ENCODE measurements around the gene RAB13. TPM values are rescaled to one million over a fixed set of nuclear protein-coding genes. Genes with fewer than 3 reads are reported as not detected.

RAB13 gene
- total RNA-seq, 4 donors from 2014 or later: 23.0 to 60.3 (median 32.0) TPM

DNA sequence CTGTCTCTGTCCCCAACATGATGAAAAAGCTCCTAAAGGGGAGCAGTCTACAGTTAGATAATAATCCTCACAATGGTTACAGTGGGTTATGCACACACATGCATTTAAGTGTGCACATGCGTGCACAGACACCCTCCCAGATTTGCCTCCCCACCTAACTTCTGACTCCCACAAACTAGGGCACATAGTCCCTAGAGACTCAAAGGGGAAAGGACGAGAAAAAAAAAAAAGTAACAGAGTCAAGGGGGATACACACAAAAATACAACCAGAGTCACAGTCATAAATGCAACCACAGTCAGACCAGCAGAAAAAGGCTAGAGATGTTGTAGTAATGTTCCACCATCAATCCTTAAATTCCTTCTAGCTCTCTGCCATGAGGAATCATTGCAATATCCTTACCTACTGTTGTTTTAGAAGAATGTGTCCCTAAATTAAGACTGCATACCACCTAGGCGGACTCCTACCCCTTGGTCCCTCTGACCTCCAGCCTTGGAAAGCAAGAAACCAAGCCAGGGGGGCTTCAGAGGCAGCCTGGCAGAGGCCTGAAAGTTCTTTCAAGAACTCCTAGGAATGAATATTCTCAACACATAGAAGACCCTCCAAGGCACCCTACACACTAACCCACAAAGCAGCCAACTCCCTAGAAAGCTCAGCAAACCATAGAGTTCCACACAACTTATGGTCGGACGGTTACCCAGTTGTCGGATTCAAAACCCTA, 29.0 kb downstream of the RAB13 start:
- Histone ChIP-seq H3K4me1 (peaks cover 0 to 68% (median 29%) of the 10 kb centered on the region in 4 donors), H3K36me3 (peaks cover 0 to 53% (median 2%) of the 10 kb centered on the region in 3 donors), H3K9me3 (no peaks in the 10 kb centered on the region), H3K27me3 (no peaks in the 10 kb centered on the region), H3K27ac (peak overlapping the region in 3 of 4 donors; percentile 86 to 97 (median 90)), H3K4me3 (peak overlapping the region; percentile 66 to 92 (median 74))
- TF ChIP-seq, protein P1, sequence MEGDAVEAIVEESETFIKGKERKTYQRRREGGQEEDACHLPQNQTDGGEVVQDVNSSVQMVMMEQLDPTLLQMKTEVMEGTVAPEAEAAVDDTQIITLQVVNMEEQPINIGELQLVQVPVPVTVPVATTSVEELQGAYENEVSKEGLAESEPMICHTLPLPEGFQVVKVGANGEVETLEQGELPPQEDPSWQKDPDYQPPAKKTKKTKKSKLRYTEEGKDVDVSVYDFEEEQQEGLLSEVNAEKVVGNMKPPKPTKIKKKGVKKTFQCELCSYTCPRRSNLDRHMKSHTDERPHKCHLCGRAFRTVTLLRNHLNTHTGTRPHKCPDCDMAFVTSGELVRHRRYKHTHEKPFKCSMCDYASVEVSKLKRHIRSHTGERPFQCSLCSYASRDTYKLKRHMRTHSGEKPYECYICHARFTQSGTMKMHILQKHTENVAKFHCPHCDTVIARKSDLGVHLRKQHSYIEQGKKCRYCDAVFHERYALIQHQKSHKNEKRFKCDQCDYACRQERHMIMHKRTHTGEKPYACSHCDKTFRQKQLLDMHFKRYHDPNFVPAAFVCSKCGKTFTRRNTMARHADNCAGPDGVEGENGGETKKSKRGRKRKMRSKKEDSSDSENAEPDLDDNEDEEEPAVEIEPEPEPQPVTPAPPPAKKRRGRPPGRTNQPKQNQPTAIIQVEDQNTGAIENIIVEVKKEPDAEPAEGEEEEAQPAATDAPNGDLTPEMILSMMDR (IDR thresholded peaks at IDR 0.05): no peak
- TF ChIP-seq EP300 (IDR thresholded peaks at IDR 0.05) (no peak), POLR2A (IDR thresholded peaks at IDR 0.05) (no peak)
- no peak for DNase-seq (ENCODE audit: low spot score in 2 of 2)
- 26 to 30% methylated on average over 6 of the region's 6 CpGs for WGBS, 2 donors

DNA sequence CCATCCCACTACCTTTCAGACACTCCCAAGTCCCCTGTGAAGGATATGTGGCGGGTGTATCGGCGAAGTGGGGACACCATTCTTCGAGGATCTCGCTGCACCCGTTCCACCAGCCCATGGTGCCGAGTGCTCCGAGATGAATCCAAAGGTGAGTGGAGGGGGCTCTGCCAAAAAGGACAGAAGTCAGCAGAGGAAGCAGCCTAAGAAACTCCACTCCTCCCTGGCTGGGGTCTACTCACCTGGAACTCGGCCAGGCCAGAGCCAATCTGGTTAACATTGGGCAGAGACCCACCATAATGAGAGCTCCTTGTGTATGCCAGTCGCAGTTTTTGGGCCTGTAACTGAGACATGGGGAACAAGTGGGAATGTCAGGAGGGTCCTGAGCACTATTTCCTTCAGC, 31.3 kb downstream of the RAB13 start:
- Histone ChIP-seq H3K36me3 (peaks cover 0 to 56% (median 19%) of the 10 kb centered on the region in 3 donors), H3K4me3 (no peak overlapping the region), H3K27ac (no peak overlapping the region), H3K4me1 (peaks cover 0 to 47% (median 22%) of the 10 kb centered on the region in 4 donors), H3K9me3 (no peaks in the 10 kb centered on the region), H3K27me3 (no peaks in the 10 kb centered on the region)
- TF ChIP-seq EP300 (IDR thresholded peaks at IDR 0.05) (no peak), POLR2A (IDR thresholded peaks at IDR 0.05) (no peak)
- TF ChIP-seq, protein P1 (IDR thresholded peaks at IDR 0.05): no peak
- 89 to 94% methylated on average over 10 of the region's 10 CpGs for WGBS, 2 donors
- DNase-seq (ENCODE audit: low spot score in 2 of 2): no peak

DNA sequence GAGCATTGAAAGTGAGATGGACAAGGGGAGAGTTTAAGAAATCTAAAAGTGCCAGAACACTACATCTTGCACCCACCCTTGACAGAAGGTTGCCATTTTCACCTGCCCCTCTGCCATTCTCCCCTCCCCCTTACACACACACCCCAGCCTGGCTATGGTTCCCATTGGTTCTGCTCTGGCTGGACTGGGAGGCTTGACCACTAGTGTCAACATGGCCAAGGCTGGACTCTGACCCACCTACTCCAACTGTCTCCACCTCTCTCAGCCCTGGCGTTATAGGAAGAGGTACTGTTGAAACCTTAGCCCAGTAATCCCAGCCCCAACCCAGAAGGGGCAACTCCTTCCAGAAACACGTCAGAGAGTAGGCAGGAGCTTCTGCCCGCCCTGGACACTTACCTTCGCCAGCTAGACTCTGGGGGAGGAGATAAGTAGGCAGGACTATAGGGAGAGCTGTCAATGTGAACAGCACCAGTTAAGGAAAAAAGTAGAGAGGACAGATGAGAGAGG, 32.2 kb downstream of the RAB13 start:
- Histone ChIP-seq H3K36me3 (peaks cover 0 to 59% (median 25%) of the 10 kb centered on the region in 3 donors), H3K9me3 (no peaks in the 10 kb centered on the region), H3K27ac (no peak overlapping the region), H3K4me3 (no peak overlapping the region), H3K27me3 (no peaks in the 10 kb centered on the region), H3K4me1 (peaks cover 0 to 38% (median 20%) of the 10 kb centered on the region in 4 donors)
- WGBS, 2 donors: 69 to 85% methylated on average over 4 of the region's 4 CpGs
- no peak for TF ChIP-seq POLR2A (IDR thresholded peaks at IDR 0.05)
- no peak for TF ChIP-seq EP300 (IDR thresholded peaks at IDR 0.05)
- TF ChIP-seq, protein P1 (IDR thresholded peaks at IDR 0.05): no peak
- DNase-seq (ENCODE audit: low spot score in 2 of 2): no peak

DNA sequence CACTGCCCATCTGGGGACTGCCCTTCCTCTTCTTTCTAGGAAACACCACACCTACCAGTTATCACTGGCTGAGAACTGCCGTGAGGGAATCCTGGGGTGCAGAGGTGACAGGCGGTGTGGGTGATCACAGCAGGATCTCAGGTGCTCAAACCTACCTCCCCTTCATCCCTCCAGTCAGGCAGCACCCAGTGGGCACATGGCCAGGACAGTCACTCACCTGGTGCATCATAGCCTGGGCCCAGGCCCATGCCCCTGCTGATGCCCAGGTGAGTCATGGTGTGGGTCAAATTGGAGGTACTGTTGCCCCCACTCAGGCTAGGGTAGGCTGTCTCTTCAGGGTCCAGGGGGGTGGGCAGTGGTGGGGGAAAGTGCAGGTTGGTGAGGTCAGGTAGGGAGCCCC, 34.3 kb downstream of the RAB13 start:
- H3K27ac ChIP-seq: no peak overlapping the region
- H3K9me3 ChIP-seq: no peaks in the 10 kb centered on the region
- peaks cover 0 to 32% (median 14%) of the 10 kb centered on the region in 4 donors for H3K4me1 ChIP-seq
- TF ChIP-seq EP300 (IDR thresholded peaks at IDR 0.05): no peak
- TF ChIP-seq, protein P1 (IDR thresholded peaks at IDR 0.05): no peak
- no peak for TF ChIP-seq POLR2A (IDR thresholded peaks at IDR 0.05)
- no peak for DNase-seq (ENCODE audit: low spot score in 2 of 2)
- no peak overlapping the region for H3K4me3 ChIP-seq
- WGBS, 2 donors: 85 to 90% methylated on average over 2 of the region's 2 CpGs
- H3K36me3 ChIP-seq: peaks cover 3 to 75% (median 27%) of the 10 kb centered on the region in 3 donors
- no peaks in the 10 kb centered on the region for H3K27me3 ChIP-seq

DNA sequence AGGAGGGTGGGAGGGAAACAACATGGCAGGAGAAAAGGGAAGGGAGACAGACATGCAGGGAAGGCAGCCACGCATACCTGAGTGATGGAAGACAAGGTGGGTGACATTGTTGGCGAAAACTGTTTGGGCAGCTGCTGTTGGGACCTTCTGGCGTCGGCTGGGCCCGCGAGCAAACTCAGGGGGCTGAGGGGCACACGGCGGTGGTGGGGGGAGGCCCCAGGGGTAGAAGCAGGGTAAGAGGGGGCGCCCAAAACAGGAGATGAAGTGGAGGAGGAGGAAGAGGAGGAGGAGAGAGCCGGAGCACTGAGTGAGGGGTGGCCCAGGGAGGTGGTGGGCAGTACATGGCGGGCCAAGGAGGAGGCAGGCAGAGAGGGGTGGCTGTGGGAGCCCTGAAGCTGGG, 35.0 kb downstream of the RAB13 start:
- Histone ChIP-seq H3K9me3 (no peaks in the 10 kb centered on the region), H3K4me1 (peaks cover 0 to 28% (median 10%) of the 10 kb centered on the region in 4 donors), H3K36me3 (peaks cover 3 to 75% (median 27%) of the 10 kb centered on the region in 3 donors), H3K4me3 (no peak overlapping the region), H3K27ac (no peak overlapping the region), H3K27me3 (no peaks in the 10 kb centered on the region)
- WGBS, 2 donors: 95% methylated on average over 11 of the region's 11 CpGs
- TF ChIP-seq, protein P1 (IDR thresholded peaks at IDR 0.05): no peak
- no peak for TF ChIP-seq POLR2A (IDR thresholded peaks at IDR 0.05)
- no peak for TF ChIP-seq EP300 (IDR thresholded peaks at IDR 0.05)
- DNase-seq (ENCODE audit: low spot score in 2 of 2): no peak
